Type B pancreatic cell (in vitro differentiated cells): ENCODE measurements around the gene BGN. TPM values are rescaled to one million over a fixed set of nuclear protein-coding genes. Genes with fewer than 3 reads are reported as not detected.

ENCODE experiments used
- DNase-seq: peaks from one replicate; pipeline ENCODE4 v3.0.0; 2021; ENCODE audit warnings: mixed read lengths; ENCODE audit not compliant: unreplicated experiment; ENCODE audit errors: extremely low spot score
- H3K27ac Mint-ChIP-seq: 2 replicates; pipeline ENCODE4 v1.8.0; 2021; ENCODE audit warnings: mild to moderate bottlenecking, mixed read lengths
- H3K27me3 Mint-ChIP-seq: 2 replicates; pipeline ENCODE4 v1.8.0; 2021; ENCODE audit warnings: mixed read lengths
- H3K36me3 Mint-ChIP-seq: 2 replicates; pipeline ENCODE4 v1.8.0; 2021; ENCODE audit warnings: mixed read lengths
- H3K4me1 Mint-ChIP-seq: one replicate; pipeline ENCODE4 v1.8.0; 2021; ENCODE audit warnings: mixed read lengths; ENCODE audit not compliant: unreplicated experiment
- H3K4me3 Mint-ChIP-seq: 2 replicates; pipeline ENCODE4 v1.8.0; 2021; ENCODE audit warnings: mild to moderate bottlenecking, mixed read lengths
- H3K9me3 Mint-ChIP-seq: 2 replicates; pipeline ENCODE4 v1.8.0; 2021; ENCODE audit warnings: mixed read lengths
- total RNA-seq: library from RNA; stranded (reverse); gene quantifications from 2 replicates; pipeline ENCODE4 v1.2.1, GENCODE V29; 2021; ENCODE audit warnings: low replicate concordance
- TF ChIP-seq, protein P1 (sequence below): fragments of 200-600 bp; sonication (generic); conservative IDR thresholded peaks from 2 replicates; pipeline ENCODE4 v1.5.0; 2021; ENCODE audit warnings: antibody characterized with exemption, mild to moderate bottlenecking

BGN gene
- total RNA-seq, 1 donor from 2014 or later = 29.6 TPM

DNA sequence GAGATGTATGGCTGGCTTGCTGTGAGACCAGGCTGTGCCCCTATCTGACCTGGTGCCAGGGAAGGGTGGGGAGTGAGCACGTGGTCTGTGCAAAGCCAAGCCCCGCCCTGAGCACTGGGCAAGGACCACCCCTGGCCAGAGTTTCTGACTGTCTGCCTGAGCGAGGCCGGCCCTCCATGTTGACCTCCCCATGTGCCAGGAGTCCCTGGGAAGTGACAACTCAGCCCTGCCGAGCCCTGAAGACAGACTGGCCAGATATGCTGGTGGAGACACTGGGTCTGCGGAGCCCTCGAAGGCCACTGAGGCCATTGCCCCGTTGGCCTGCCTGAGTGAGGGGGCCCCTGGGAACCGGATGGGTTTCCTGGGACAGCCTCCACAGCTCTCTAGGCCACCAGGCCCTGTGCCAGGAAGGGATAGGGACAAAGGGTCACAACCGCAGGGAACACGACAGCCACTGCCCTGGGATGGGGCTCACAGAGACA, 7.1 kb upstream of the BGN start:
- TF ChIP-seq, protein P1, sequence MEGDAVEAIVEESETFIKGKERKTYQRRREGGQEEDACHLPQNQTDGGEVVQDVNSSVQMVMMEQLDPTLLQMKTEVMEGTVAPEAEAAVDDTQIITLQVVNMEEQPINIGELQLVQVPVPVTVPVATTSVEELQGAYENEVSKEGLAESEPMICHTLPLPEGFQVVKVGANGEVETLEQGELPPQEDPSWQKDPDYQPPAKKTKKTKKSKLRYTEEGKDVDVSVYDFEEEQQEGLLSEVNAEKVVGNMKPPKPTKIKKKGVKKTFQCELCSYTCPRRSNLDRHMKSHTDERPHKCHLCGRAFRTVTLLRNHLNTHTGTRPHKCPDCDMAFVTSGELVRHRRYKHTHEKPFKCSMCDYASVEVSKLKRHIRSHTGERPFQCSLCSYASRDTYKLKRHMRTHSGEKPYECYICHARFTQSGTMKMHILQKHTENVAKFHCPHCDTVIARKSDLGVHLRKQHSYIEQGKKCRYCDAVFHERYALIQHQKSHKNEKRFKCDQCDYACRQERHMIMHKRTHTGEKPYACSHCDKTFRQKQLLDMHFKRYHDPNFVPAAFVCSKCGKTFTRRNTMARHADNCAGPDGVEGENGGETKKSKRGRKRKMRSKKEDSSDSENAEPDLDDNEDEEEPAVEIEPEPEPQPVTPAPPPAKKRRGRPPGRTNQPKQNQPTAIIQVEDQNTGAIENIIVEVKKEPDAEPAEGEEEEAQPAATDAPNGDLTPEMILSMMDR = no peak
- no peaks in the 10 kb centered on the region for H3K9me3 Mint-ChIP-seq
- H3K4me1 Mint-ChIP-seq = no peaks in the 10 kb centered on the region
- H3K27me3 Mint-ChIP-seq = no peaks in the 10 kb centered on the region
- no peaks in the 10 kb centered on the region for H3K36me3 Mint-ChIP-seq
- no peak overlapping the region for H3K27ac Mint-ChIP-seq
- no peak for DNase-seq
- H3K4me3 Mint-ChIP-seq = no peak overlapping the region

DNA sequence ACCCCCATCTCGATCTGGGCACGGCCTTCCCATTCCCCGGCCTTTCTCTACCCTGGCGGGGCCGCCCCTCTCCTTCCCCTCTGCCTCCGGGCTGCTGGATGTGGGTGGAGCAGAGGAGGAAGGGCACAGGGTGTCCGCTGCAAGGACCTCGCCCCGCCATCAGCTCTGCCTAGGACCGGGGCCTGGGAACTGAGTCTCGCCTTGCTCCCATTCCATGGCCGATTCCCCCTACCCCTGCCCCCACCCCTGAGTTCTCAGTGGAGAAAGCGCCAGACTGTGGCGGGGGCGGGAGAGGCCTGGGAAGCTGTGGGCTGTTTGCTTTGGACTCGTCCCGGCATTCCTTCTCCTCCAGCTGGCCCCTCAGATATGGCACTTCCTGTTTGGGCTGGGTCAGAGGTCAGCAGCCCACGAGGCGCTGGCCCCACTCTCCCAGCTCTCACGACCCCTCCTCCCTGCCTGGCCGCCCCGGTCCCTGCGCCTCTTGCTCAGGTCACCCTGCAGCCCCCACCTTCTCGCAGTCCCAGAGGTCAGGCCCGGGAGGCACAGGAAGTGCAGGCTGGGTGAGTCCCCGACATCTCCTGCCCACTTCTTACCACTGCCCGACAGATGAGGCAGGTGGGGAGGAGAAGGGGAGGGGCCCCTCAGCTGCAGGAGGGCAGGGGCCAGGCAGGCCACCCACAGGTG, 6.4 kb upstream of the BGN start:
- no peak overlapping the region for H3K27ac Mint-ChIP-seq
- no peak for DNase-seq
- TF ChIP-seq, protein P1 = no peak
- H3K27me3 Mint-ChIP-seq = no peaks in the 10 kb centered on the region
- H3K4me1 Mint-ChIP-seq = no peaks in the 10 kb centered on the region
- no peak overlapping the region for H3K4me3 Mint-ChIP-seq
- H3K36me3 Mint-ChIP-seq = no peaks in the 10 kb centered on the region
- no peaks in the 10 kb centered on the region for H3K9me3 Mint-ChIP-seq

DNA sequence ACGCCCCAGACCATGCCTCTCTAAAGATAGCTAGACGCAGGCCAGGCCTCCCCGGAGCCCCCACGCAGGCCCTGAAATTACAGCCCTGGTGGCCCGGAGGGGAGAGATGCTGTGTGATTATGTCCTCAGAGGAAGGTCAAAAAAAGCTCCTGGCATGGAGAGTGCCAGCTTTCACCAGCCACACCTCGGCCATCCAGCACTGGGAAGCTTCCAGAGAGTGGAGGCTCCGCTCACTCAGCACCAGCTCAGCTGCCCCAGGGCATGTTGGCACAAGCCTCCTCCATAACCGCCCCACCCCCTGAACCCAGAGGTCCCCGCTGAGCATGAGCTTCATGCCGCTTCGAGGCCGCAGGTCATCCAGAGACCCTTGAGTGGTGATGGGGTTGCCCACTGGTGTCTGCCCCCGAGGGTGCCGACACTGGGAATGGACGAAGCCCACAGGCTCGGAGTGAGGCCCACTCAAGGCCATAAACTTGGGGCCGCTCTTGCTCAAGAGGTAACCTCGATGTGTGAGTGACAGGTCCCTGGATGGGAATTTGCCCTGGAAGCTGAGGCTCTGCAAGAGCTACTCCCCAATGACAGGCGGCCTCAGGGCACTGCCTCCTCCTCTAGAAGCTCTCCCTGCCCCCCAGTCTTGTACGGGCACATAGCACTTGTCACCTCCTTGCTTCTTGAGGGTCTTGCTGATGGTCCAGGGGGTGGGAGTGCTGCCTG, 4.4 kb upstream of the BGN start:
- no peaks in the 10 kb centered on the region for H3K27me3 Mint-ChIP-seq
- no peaks in the 10 kb centered on the region for H3K36me3 Mint-ChIP-seq
- no peaks in the 10 kb centered on the region for H3K9me3 Mint-ChIP-seq
- TF ChIP-seq, protein P1 = no peak
- no peak overlapping the region for H3K4me3 Mint-ChIP-seq
- DNase-seq = no peak
- no peak overlapping the region for H3K27ac Mint-ChIP-seq
- H3K4me1 Mint-ChIP-seq = peaks cover 5% of the 10 kb centered on the region

DNA sequence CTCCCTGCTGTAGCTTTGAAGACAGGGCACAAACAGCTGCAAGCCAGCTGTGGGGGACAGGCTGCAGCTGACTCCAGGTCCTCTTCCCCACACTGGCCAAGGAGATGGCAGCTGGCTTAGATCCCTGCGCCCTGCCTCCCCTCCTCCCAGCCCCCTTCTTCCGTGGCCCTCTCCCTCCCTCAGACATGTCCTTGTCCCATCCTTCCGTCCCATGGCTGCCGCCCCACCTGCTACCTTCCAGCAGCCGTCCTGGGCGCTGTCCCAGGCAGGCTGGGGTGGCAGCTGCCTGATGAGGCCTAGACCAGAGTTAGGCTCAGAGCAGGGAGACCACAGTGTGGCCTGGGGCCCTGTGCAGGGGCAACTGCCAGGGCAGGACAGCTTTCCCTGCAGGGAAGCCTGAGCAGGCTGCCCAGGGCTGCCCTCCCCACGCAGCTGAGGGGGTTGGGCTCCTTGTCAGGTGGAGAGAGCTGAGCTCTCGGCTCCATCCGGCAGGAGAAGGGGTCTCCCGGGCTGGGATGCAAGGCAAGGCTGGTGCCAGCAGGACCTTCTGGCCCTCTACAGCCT, 3.3 kb upstream of the BGN start:
- no peaks in the 10 kb centered on the region for H3K27me3 Mint-ChIP-seq
- no peaks in the 10 kb centered on the region for H3K9me3 Mint-ChIP-seq
- no peak for DNase-seq
- TF ChIP-seq, protein P1 = no peak
- H3K36me3 Mint-ChIP-seq = no peaks in the 10 kb centered on the region
- peaks cover 5% of the 10 kb centered on the region for H3K4me1 Mint-ChIP-seq
- H3K4me3 Mint-ChIP-seq = no peak overlapping the region
- no peak overlapping the region for H3K27ac Mint-ChIP-seq

DNA sequence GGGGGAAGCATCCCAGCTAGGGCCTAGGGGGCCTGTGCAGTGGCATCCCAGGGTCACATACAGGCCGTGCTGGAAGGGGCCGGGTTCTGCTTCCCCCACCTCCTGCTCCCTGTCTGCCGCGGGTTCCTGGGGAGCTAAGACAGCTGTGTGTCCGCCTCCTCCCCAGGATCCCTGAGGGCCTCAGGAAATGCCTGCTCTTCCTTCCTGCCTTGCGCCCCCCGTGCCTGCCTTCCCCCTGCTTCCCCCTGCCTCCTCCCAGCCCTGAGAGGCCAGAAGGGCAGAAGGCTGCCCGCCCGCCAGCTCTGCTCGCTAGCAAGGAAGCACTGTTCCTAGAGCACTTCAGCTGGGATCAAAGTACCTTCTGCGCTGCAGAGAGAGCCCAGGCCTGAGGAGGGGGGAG, 2.9 kb upstream of the BGN start:
- H3K4me3 Mint-ChIP-seq = no peak overlapping the region
- H3K4me1 Mint-ChIP-seq = peaks cover 5% of the 10 kb centered on the region
- H3K27me3 Mint-ChIP-seq = no peaks in the 10 kb centered on the region
- TF ChIP-seq, protein P1 = no peak
- H3K9me3 Mint-ChIP-seq = no peaks in the 10 kb centered on the region
- no peak overlapping the region for H3K27ac Mint-ChIP-seq
- no peaks in the 10 kb centered on the region for H3K36me3 Mint-ChIP-seq
- DNase-seq = no peak
